Peyer's patch (tissue), 4 donors: Measurements from ENCODE around the gene TEX30.

Experiments
- POLR2A ChIP-seq, 2 donors: fragments of 450-650 bp; IDR thresholded peaks; one replicate each; pipeline ENCODE4 v1.5.1; 2017; ENCODE audit warnings: antibody characterized with exemption in 2 of 2, mild to moderate bottlenecking in 2 of 2, moderate library complexity in 2 of 2
- TF ChIP-seq, protein P1 (sequence below), 6 experiments: fragments of 450-650 bp in 4 of 6; fragments of 200-600 bp in 2 of 6; sonication (generic) in 1 of 6; IDR thresholded peaks; one replicate each; pipeline ENCODE4 v1.5.1; 2017 to 2019; ENCODE audit warnings: antibody characterized with exemption in 6 of 6, mild to moderate bottlenecking in 3 of 6, moderate library complexity in 1 of 6

DNA sequence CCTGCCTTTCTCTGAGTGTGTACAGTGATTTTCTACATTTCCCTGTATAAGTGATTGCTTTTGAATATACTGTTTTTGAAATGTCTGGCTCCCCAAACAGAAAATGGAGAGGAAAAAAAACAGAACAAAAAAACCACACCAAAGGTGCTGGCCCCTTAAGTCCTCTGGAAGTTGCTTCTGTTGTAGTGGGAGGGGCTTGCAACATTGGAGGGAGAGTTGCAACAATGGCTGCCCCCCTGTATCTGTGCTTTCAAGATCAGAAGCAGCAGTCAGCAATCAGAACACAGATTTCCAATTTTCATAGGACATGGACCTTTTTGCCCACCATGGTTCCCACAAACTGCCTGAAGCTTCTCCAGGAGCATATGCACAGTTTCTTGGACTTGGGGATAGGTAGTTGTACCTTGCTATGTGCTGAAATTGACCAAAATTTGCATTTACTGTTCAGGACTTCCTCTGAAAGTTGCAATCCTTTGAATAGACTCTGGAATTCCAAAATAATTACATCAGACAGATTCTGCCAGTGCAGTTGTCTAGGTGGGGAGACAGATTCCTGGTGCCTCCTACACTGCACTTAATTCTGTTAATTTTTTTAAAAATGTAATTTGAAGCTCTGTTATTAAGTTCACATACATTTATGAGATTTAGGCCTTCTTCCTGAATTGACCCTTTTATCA is 39.2 kb upstream of the TEX30 start:
- TF ChIP-seq, protein P1, sequence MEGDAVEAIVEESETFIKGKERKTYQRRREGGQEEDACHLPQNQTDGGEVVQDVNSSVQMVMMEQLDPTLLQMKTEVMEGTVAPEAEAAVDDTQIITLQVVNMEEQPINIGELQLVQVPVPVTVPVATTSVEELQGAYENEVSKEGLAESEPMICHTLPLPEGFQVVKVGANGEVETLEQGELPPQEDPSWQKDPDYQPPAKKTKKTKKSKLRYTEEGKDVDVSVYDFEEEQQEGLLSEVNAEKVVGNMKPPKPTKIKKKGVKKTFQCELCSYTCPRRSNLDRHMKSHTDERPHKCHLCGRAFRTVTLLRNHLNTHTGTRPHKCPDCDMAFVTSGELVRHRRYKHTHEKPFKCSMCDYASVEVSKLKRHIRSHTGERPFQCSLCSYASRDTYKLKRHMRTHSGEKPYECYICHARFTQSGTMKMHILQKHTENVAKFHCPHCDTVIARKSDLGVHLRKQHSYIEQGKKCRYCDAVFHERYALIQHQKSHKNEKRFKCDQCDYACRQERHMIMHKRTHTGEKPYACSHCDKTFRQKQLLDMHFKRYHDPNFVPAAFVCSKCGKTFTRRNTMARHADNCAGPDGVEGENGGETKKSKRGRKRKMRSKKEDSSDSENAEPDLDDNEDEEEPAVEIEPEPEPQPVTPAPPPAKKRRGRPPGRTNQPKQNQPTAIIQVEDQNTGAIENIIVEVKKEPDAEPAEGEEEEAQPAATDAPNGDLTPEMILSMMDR (IDR thresholded peaks at IDR 0.05): no peak
- no peak for TF ChIP-seq POLR2A (IDR thresholded peaks at IDR 0.05)
